ENCODE data around the gene EPN2.

The EPN2 gene

DNA sequence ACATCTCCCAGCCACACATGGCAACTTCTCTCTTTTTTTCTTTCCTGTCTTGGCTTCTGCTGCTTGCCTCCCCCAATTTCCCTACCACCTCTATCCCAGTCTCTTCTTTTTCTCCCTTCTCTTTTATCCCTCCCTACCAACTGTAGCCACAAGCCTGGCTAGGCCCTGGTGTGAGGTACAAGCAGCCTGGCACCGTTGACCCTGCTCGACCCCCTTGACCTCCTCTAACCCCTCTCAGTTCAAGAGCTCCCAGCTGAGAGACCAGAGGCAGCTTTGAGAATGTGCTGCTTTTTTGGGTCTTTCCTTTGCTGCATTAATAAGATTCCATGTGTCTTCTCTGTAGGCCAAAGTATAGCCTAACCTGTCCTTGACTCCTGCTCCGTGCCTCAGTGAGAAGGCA is 93.1 kb downstream of the EPN2 start:
- no peak overlapping the region for H3K4me3 ChIP-seq (ENCODE audit: low read length)
- peaks cover 10% of the 10 kb centered on the region for H3K36me3 ChIP-seq (ENCODE audit: insufficient read depth, low read length)
- no peak overlapping the region for H2AFZ ChIP-seq (ENCODE audit: low read depth, low read length)
- H3K9me3 ChIP-seq (ENCODE audit: low read length): peaks cover 2% of the 10 kb centered on the region
- no peaks in the 10 kb centered on the region for H3K27me3 ChIP-seq (ENCODE audit: insufficient read depth, low read length)
- peaks cover 25% of the 10 kb centered on the region for H3K4me1 ChIP-seq (ENCODE audit: insufficient read depth, low read length)

- no peak overlapping the region for H2AFZ ChIP-seq (ENCODE audit: low read depth, low read length)
- H3K4me3 ChIP-seq (ENCODE audit: low read length): no peak overlapping the region
- no peaks in the 10 kb centered on the region for H3K27me3 ChIP-seq (ENCODE audit: insufficient read depth, low read length)
- peaks cover 10% of the 10 kb centered on the region for H3K36me3 ChIP-seq (ENCODE audit: insufficient read depth, low read length)
- H3K9me3 ChIP-seq (ENCODE audit: low read length): peaks cover 2% of the 10 kb centered on the region
- peaks cover 25% of the 10 kb centered on the region for H3K4me1 ChIP-seq (ENCODE audit: insufficient read depth, low read length)
These were observed 94.0 kb downstream of the EPN2 start for GRCh38 chr17:19331134-19331533.

- no peak overlapping the region for H2AFZ ChIP-seq (ENCODE audit: low read depth, low read length)
- H3K4me1 ChIP-seq (ENCODE audit: insufficient read depth, low read length): peaks cover 25% of the 10 kb centered on the region
- peaks cover 10% of the 10 kb centered on the region for H3K36me3 ChIP-seq (ENCODE audit: insufficient read depth, low read length)
- peaks cover under 1% of the 10 kb centered on the region for H3K9me3 ChIP-seq (ENCODE audit: low read length)
- H3K4me3 ChIP-seq (ENCODE audit: low read length): no peak overlapping the region
- no peaks in the 10 kb centered on the region for H3K27me3 ChIP-seq (ENCODE audit: insufficient read depth, low read length)
These were observed 94.5 kb downstream of the EPN2 start for GRCh38 chr17:19331543-19332245.

GRCh38 chr17:19332371-19333131 is 95.4 kb downstream of the EPN2 start:
- H3K36me3 ChIP-seq (ENCODE audit: insufficient read depth, low read length): peaks cover 10% of the 10 kb centered on the region
- H3K27me3 ChIP-seq (ENCODE audit: insufficient read depth, low read length): no peaks in the 10 kb centered on the region
- peaks cover 25% of the 10 kb centered on the region for H3K4me1 ChIP-seq (ENCODE audit: insufficient read depth, low read length)
- no peaks in the 10 kb centered on the region for H3K9me3 ChIP-seq (ENCODE audit: low read length)
- no peak overlapping the region for H3K4me3 ChIP-seq (ENCODE audit: low read length)
- no peak overlapping the region for H2AFZ ChIP-seq (ENCODE audit: low read depth, low read length)

- Histone ChIP-seq H3K4me3 (ENCODE audit: low read length) (no peak overlapping the region), H3K27me3 (ENCODE audit: insufficient read depth, low read length) (no peaks in the 10 kb centered on the region), H3K36me3 (ENCODE audit: insufficient read depth, low read length) (peaks cover 10% of the 10 kb centered on the region), H3K4me1 (ENCODE audit: insufficient read depth, low read length) (peaks cover 25% of the 10 kb centered on the region), H2AFZ (ENCODE audit: low read depth, low read length) (no peak overlapping the region), H3K9me3 (ENCODE audit: low read length) (no peaks in the 10 kb centered on the region)
These were observed 95.9 kb downstream of the EPN2 start for GRCh38 chr17:19333132-19333440.

DNA sequence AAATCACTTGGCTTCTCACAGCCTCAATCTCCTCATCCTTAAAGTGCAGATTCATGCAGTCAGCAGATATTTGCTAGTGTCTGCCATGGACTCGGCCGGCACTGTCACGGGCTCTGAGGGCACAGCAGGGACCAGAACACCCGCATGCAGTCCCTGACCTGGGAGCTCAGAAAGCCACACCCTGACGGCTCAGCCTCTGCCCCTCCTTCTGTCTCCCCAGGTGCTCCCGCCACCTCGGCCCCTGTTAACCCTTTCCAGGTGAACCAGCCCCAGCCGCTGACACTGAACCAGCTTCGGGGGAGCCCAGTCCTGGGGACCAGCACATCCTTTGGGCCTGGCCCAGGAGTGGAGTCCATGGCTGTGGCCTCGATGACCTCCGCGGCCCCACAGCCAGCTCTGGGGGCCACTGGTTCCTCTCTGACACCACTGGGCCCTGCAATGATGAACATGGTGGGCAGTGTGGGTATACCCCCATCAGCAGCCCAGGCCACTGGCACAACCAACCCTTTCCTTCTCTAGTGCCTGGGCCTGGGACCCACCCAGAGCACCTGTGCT is 96.6 kb downstream of the EPN2 start:
- Histone ChIP-seq H3K4me1 (ENCODE audit: insufficient read depth, low read length) (peaks cover 25% of the 10 kb centered on the region), H2AFZ (ENCODE audit: low read depth, low read length) (no peak overlapping the region), H3K9me3 (ENCODE audit: low read length) (no peaks in the 10 kb centered on the region), H3K27me3 (ENCODE audit: insufficient read depth, low read length) (no peaks in the 10 kb centered on the region), H3K36me3 (ENCODE audit: insufficient read depth, low read length) (peaks cover 10% of the 10 kb centered on the region), H3K4me3 (ENCODE audit: low read length) (no peak overlapping the region)

- H3K36me3 ChIP-seq (ENCODE audit: insufficient read depth, low read length): peaks cover 10% of the 10 kb centered on the region
- H3K4me3 ChIP-seq (ENCODE audit: low read length): no peak overlapping the region
These were observed 97.2 kb downstream of the EPN2 start for GRCh38 chr17:19334331-19334730.

DNA sequence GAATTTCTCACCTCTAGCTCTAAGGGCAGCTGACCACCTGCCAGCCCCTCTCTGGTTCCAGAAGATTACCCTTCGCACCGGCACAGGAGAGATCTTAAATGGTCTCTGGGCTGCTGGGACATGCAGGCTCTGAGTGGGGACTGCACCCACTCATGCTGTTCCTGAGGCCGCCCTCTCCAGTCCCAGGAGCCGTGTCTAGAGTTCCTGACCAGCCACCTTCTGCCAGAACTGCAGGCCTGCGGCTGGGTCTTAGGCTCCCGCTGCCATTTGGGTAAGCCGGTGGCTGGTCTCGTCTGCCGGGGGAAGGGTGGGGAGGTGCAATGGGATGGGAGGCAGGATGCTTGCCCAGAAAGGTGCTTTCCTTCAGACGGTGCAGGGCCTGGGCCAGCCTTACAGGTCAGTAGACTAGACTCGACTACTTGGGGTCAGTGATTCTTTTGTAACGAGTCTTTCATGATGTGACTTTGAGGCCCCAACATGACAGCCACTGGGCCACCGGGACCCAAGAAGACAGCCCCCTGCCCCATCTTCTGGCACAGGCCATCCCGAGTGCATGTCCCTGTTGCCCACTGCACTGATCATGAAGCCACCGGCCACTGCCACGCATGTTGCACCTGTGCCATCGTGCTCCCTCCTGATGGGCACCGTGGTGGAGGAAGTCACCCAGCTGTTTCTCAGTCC is 98.9 kb downstream of the EPN2 start:
- Histone ChIP-seq H3K4me3 (ENCODE audit: low read length) (no peak overlapping the region), H2AFZ (ENCODE audit: low read depth, low read length) (no peak overlapping the region)

More at GRCh38 chr17:19334331-19334730, 97.2 kb downstream of the EPN2 start:
- Histone ChIP-seq H2AFZ (ENCODE audit: low read depth, low read length) (no peak overlapping the region), H3K27me3 (ENCODE audit: insufficient read depth, low read length) (no peaks in the 10 kb centered on the region), H3K9me3 (ENCODE audit: low read length) (no peaks in the 10 kb centered on the region), H3K4me1 (ENCODE audit: insufficient read depth, low read length) (peaks cover 25% of the 10 kb centered on the region)

DNA sequence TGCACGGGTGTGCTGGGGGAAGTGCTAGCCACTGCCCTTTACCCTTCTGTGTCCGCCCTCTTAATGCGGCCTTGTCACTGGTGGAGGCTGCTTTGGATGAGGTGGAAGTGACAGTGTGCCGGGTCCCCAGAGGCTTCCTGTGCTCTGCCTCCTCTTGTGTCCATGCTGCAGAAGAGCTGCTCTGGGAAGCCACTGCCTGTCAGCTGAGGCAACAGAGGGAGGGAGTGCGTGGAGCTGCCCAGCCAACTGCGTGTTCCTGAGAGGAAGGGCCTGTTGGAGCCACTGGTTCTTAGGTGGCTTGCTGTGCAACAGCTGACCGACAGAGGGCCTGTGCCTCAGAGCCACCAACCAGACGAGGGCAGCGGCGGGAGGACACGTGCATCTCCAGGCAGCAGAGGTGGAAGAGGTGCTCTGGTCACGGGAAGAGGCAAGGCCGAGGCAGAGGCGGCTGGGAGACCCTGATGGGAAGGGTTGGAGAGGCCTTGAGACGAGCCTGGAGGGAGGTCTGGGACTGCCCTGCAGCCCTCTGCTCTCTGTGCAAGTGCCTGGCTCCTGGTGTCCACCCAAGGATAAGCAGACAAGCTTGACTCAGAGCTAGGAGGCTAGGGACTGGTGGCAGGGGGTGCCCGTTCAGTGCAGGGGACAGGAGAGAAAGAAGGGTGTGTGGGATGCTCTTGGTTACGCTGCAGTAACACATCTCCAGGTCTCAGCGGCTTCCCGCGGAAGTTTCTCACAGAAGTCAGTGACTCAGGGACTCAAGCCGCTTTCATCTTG is 100.0 kb downstream of the EPN2 start:
- Histone ChIP-seq H3K4me1 (ENCODE audit: insufficient read depth, low read length) (peaks cover 8% of the 10 kb centered on the region), H2AFZ (ENCODE audit: low read depth, low read length) (no peak overlapping the region), H3K27me3 (ENCODE audit: insufficient read depth, low read length) (no peaks in the 10 kb centered on the region), H3K9me3 (ENCODE audit: low read length) (no peaks in the 10 kb centered on the region), H3K36me3 (ENCODE audit: insufficient read depth, low read length) (peaks cover 10% of the 10 kb centered on the region), H3K4me3 (ENCODE audit: low read length) (no peak overlapping the region)

More for the DNA sequence above, 98.9 kb downstream of the EPN2 start:
- H3K27me3 ChIP-seq (ENCODE audit: insufficient read depth, low read length): no peaks in the 10 kb centered on the region
- H3K36me3 ChIP-seq (ENCODE audit: insufficient read depth, low read length): peaks cover 10% of the 10 kb centered on the region
- no peaks in the 10 kb centered on the region for H3K9me3 ChIP-seq (ENCODE audit: low read length)
- peaks cover 15% of the 10 kb centered on the region for H3K4me1 ChIP-seq (ENCODE audit: insufficient read depth, low read length)

- H3K27me3 ChIP-seq (ENCODE audit: insufficient read depth, low read length): no peaks in the 10 kb centered on the region
- H3K9me3 ChIP-seq (ENCODE audit: low read length): no peaks in the 10 kb centered on the region
- H3K36me3 ChIP-seq (ENCODE audit: insufficient read depth, low read length): peaks cover 10% of the 10 kb centered on the region
- peaks cover 12% of the 10 kb centered on the region for H3K4me1 ChIP-seq (ENCODE audit: insufficient read depth, low read length)
- no peak overlapping the region for H2AFZ ChIP-seq (ENCODE audit: low read depth, low read length)
- H3K4me3 ChIP-seq (ENCODE audit: low read length): no peak overlapping the region
These were observed 100.5 kb downstream of the EPN2 start for GRCh38 chr17:19337712-19338023.

- Histone ChIP-seq H2AFZ (ENCODE audit: low read depth, low read length) (no peak overlapping the region), H3K4me3 (ENCODE audit: low read length) (no peak overlapping the region), H3K9me3 (ENCODE audit: low read length) (no peaks in the 10 kb centered on the region), H3K27me3 (ENCODE audit: insufficient read depth, low read length) (no peaks in the 10 kb centered on the region), H3K36me3 (ENCODE audit: insufficient read depth, low read length) (peaks cover 5% of the 10 kb centered on the region), H3K4me1 (ENCODE audit: insufficient read depth, low read length) (peaks cover 12% of the 10 kb centered on the region)
These were observed 101.1 kb downstream of the EPN2 start for GRCh38 chr17:19338031-19338990.

- Histone ChIP-seq H2AFZ (ENCODE audit: low read depth, low read length) (no peak overlapping the region), H3K4me1 (ENCODE audit: insufficient read depth, low read length) (peaks cover 12% of the 10 kb centered on the region), H3K9me3 (ENCODE audit: low read length) (no peaks in the 10 kb centered on the region), H3K4me3 (ENCODE audit: low read length) (no peak overlapping the region), H3K36me3 (ENCODE audit: insufficient read depth, low read length) (no peaks in the 10 kb centered on the region), H3K27me3 (ENCODE audit: insufficient read depth, low read length) (no peaks in the 10 kb centered on the region)
These were observed 102.2 kb downstream of the EPN2 start for GRCh38 chr17:19339341-19339815.

Data from neuron (in vitro differentiated cells).